HepG2 (cell line): ENCODE results near the gene PTPMT1. TPM values are rescaled to one million over a fixed set of nuclear protein-coding genes. Genes with fewer than 3 reads are reported as not detected.
A peak's percentile ranks its signal among the peaks of the same experiment; 100 is the strongest.

Experiments used
- ADNP ChIP-seq: sonication (generic); formaldehyde crosslinking; IDR thresholded peaks from 2 replicates; pipeline ENCODE4 v1.4.0; 2020; ENCODE audit warnings: missing genetic modification reagents
- ARNT2 ChIP-seq: sonication (generic); formaldehyde crosslinking; IDR thresholded peaks from 2 replicates; pipeline ENCODE4 v1.8.0; 2022; ENCODE audit warnings: mild to moderate bottlenecking, low read depth, missing genetic modification reagents, moderate library complexity
- BRD4 ChIP-seq: sonication (generic); formaldehyde crosslinking; IDR thresholded peaks from 2 replicates; pipeline ENCODE4 v1.4.0; 2020; ENCODE audit warnings: missing genetic modification reagents
- ESRRA ChIP-seq: sonication (generic); formaldehyde crosslinking; IDR thresholded peaks from 2 replicates; pipeline ENCODE4 v1.5.1; 2020; ENCODE audit warnings: mild to moderate bottlenecking, low read depth, missing genetic modification reagents
- JUNB ChIP-seq: sonication (generic); formaldehyde crosslinking; IDR thresholded peaks from 2 replicates; pipeline ENCODE4 v1.8.0; 2022; ENCODE audit warnings: missing genetic modification reagents, mild to moderate bottlenecking, borderline replicate concordance
- MAFF ChIP-seq: IDR thresholded peaks from 2 replicates; pipeline ENCODE4 v1.6.1; 2011; ENCODE audit warnings: low read depth, low read length, improper control_type of control experiment
- MED1 ChIP-seq: sonication (generic); formaldehyde crosslinking; IDR thresholded peaks from 2 replicates; pipeline ENCODE4 v1.4.0; 2020; ENCODE audit warnings: missing genetic modification reagents
- MEIS2 ChIP-seq: sonication (generic); formaldehyde crosslinking; IDR thresholded peaks from 2 replicates; pipeline ENCODE4 v1.9.0; 2021; ENCODE audit warnings: mild to moderate bottlenecking, missing genetic modification reagents
- NFKB2 ChIP-seq: sonication (generic); formaldehyde crosslinking; IDR thresholded peaks from 2 replicates; pipeline ENCODE4 v1.4.0; 2020; ENCODE audit warnings: missing genetic modification reagents, borderline replicate concordance
- NKX3-1 ChIP-seq: sonication (generic); formaldehyde crosslinking; IDR thresholded peaks from 2 replicates; pipeline ENCODE4 v1.5.0; 2020; ENCODE audit warnings: missing genetic modification reagents
- PITX1 ChIP-seq: sonication (generic); formaldehyde crosslinking; IDR thresholded peaks from 2 replicates; pipeline ENCODE4 v1.5.1; 2020; ENCODE audit warnings: mild to moderate bottlenecking, missing genetic modification reagents
- SETDB1 ChIP-seq: sonication (generic); formaldehyde crosslinking; IDR thresholded peaks from 2 replicates; pipeline ENCODE4 v1.5.1; 2020; ENCODE audit warnings: missing genetic modification reagents, mild to moderate bottlenecking, borderline replicate concordance
- SMC3 ChIP-seq: IDR thresholded peaks from 2 replicates; pipeline ENCODE4 v1.6.1; 2011; ENCODE audit warnings: low read length, improper control_type of control experiment
- SOX6 ChIP-seq, 2 experiments: fragments of 450-650 bp in 1 of 2; sonication (generic) in 1 of 2; formaldehyde crosslinking in 1 of 2; IDR thresholded peaks; 2 replicates each; pipeline versions ENCODE4 v1.4.0 to v1.6.1; 2017 to 2020; ENCODE audit warnings: antibody characterized with exemption in 1 of 2, mild to moderate bottlenecking in 1 of 2, missing genetic modification reagents in 1 of 2
- SP4 ChIP-seq: sonication (generic); formaldehyde crosslinking; IDR thresholded peaks from 2 replicates; pipeline ENCODE4 v1.8.1; 2023; ENCODE audit warnings: mild to moderate bottlenecking, missing genetic modification reagents
- ZNF24 ChIP-seq: fragments of 450-650 bp; IDR thresholded peaks from 2 replicates; pipeline ENCODE4 v1.6.1; 2017; ENCODE audit warnings: antibody characterized with exemption, mild to moderate bottlenecking
- ZNF451 ChIP-seq: sonication (generic); formaldehyde crosslinking; IDR thresholded peaks from 2 replicates; pipeline ENCODE4 v1.5.0; 2020; ENCODE audit warnings: mild to moderate bottlenecking, missing genetic modification reagents
- ZNF496 ChIP-seq: sonication (generic); formaldehyde crosslinking; IDR thresholded peaks from 2 replicates; pipeline ENCODE4 v1.8.1; 2023; ENCODE audit warnings: mild to moderate bottlenecking, moderate library complexity, missing genetic modification reagents; ENCODE audit not compliant: insufficient replicate concordance
- ZNF549 ChIP-seq: sonication (generic); formaldehyde crosslinking; IDR thresholded peaks from 2 replicates; pipeline ENCODE4 v1.5.0; 2020; ENCODE audit warnings: missing genetic modification reagents
- ZNF660 ChIP-seq: sonication (generic); formaldehyde crosslinking; IDR thresholded peaks from 2 replicates; pipeline ENCODE4 v1.5.1; 2020; ENCODE audit warnings: mild to moderate bottlenecking, low read depth, missing genetic modification reagents, borderline replicate concordance
- ZNF670 ChIP-seq: sonication (generic); formaldehyde crosslinking; IDR thresholded peaks from 2 replicates; pipeline ENCODE4 v1.8.0; 2022; ENCODE audit warnings: mild to moderate bottlenecking, missing genetic modification reagents, borderline replicate concordance
- ZNF703 ChIP-seq: sonication (generic); formaldehyde crosslinking; IDR thresholded peaks from 2 replicates; pipeline ENCODE4 v1.5.1; 2020; ENCODE audit warnings: missing genetic modification reagents, mild to moderate bottlenecking, moderate library complexity, borderline replicate concordance
- ZNF768 ChIP-seq: sonication (generic); formaldehyde crosslinking; IDR thresholded peaks from 2 replicates; pipeline ENCODE4 v1.4.0; 2020; ENCODE audit warnings: missing genetic modification reagents
- ZSCAN12 ChIP-seq: sonication (generic); formaldehyde crosslinking; IDR thresholded peaks from 2 replicates; pipeline ENCODE4 v1.9.0; 2021; ENCODE audit warnings: mild to moderate bottlenecking, missing genetic modification reagents
- ZSCAN30 ChIP-seq: sonication (generic); formaldehyde crosslinking; IDR thresholded peaks from 2 replicates; pipeline ENCODE4 v1.5.0; 2020; ENCODE audit warnings: mild to moderate bottlenecking, missing genetic modification reagents
- polyA plus RNA-seq, 8 experiments: library from polyadenylated mRNA; depleted of rRNA in 3 of 8; stranded (reverse) in 7 of 8; unstranded in 1 of 8; fragments of >200 nt; fragmentation: Illumina TruSeq in 4 of 8; extraction: Trizol in 4 of 8; gene quantifications; 2 replicates each; pipeline versions ENCODE4 v1.2.1 to v1.2.3, GENCODE V29; 2011 to 2016; ENCODE audit warnings: low read depth in 4 of 8, missing spikeins in 1 of 8, mixed read lengths in 1 of 8; ENCODE audit not compliant: insufficient read depth in 1 of 8
- total RNA-seq, 5 experiments: library from RNA; depleted of rRNA; stranded (reverse); fragments of >200 nt; fragmentation: Illumina TruSeq; extraction: Trizol; gene quantifications; 2 replicates each; pipeline ENCODE4 v1.2.3, GENCODE V29; 2016; ENCODE audit warnings: low read depth in 1 of 5
- TF ChIP-seq, protein P1 (sequence below): IDR thresholded peaks from 2 replicates; pipeline ENCODE4 v1.6.1; 2016; ENCODE audit warnings: missing biosample characterization, missing genetic modification reagents, low read depth
- TF ChIP-seq, protein P2 (sequence below): sonication (generic); formaldehyde crosslinking; IDR thresholded peaks from 2 replicates; pipeline ENCODE4 v1.5.0; 2020; ENCODE audit warnings: mild to moderate bottlenecking, missing genetic modification reagents, moderate library complexity

The PTPMT1 gene
- total and polyA plus RNA-seq, 2 of the 13 experiments (the other 11 are each of a cell fraction or from before 2014, with no cell fraction given) = 55.6 to 129 TPM

DNA sequence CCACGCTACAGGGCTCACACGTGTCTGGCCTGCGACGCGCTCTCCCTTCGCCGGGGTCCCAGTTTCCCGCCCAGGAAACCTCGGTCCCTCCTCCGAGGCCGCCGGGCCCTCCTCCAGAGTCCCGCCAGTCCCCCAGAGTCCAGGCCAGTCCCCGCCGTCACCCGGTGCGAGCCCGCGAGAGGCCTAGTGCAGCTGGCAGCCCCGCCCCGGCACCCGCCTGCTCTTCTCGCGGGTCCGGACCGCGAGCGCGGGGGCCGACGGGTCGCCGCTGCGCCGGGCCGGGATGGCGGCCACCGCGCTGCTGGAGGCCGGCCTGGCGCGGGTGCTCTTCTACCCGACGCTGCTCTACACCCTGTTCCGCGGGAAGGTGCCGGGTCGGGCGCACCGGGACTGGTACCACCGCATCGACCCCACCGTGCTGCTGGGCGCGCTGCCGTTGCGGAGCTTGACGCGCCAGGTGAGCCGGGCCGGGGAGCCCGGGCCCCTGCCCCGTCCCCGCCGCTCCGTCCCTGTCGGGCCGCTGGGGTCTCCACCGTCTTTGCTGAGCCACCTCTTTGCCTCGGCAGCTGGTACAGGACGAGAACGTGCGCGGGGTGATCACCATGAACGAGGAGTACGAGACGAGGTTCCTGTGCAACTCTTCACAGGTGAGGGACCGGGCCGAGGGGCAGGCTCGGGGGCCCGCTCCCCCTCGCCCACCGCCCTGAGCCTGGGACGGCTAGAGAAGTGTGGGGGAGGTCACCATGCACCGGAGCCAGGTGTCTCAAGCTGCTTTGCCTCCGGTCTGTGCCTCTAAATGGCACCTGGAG, at the start of gene PTPMT1 (continued):
- TF ChIP-seq, protein P1, sequence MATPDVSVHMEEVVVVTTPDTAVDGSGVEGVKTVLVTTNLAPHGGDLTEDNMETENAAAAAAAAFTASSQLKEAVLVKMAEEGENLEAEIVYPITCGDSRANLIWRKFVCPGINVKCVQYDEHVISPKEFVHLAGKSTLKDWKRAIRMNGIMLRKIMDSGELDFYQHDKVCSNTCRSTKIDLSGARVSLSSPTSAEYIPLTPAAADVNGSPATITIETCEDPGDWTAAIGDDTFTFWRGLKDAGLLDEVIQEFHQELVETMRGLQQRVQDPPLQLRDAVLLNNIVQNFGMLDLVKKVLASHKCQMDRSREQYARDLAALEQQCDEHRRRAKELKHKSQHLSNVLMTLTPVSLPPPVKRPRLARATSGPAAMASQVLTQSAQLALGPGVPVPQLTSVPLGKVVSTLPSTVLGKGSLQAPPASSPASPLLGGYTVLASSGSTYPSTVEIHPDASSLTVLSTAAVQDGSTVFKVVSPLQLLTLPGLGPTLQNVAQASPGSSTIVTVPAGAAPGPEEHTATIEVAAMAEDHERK (CRISPR knock-in tag) = no peak
- TF ChIP-seq ZSCAN30 (CRISPR knock-in tag) (no peak), ZNF24 (no peak), MEIS2 (peak; percentile 87), MAFF (no peak), PITX1 (no peak; the same call in 1 of the 2 replicates), SETDB1 (CRISPR knock-in tag) (no peak), ZNF703 (CRISPR knock-in tag) (0 out of 2 replicates have a peak, but pooled peaks have one; percentile 35), SOX6 (IDR thresholded peaks at IDR 0.05) (no peak), SOX6 (CRISPR knock-in tag; IDR thresholded peaks at IDR 0.05) (peak; percentile 37; the same call in 1 of the 2 replicates), BRD4 (CRISPR knock-in tag) (no peak; the same call in 1 of the 2 replicates), ADNP (CRISPR knock-in tag) (peak; percentile 48), SMC3 (no peak), ESRRA (CRISPR knock-in tag) (no peak), NFKB2 (CRISPR knock-in tag) (peak; percentile 80), ZNF451 (CRISPR knock-in tag) (peak; percentile 78; the same call in 1 of the 2 replicates), SP4 (peak; percentile 69), MED1 (CRISPR knock-in tag) (peak; percentile 49), ZNF660 (CRISPR knock-in tag) (no peak), ZNF496 (CRISPR knock-in tag) (no peak), JUNB (CRISPR knock-in tag) (no peak), NKX3-1 (CRISPR knock-in tag) (0 out of 2 replicates have a peak, but pooled peaks have one; percentile 30), ZNF549 (CRISPR knock-in tag) (no peak), ZSCAN12 (CRISPR knock-in tag) (peak; percentile 64; the same call in 1 of the 2 replicates), ZNF768 (no peak), ZNF670 (no peak), ARNT2 (CRISPR knock-in tag) (peak; percentile 48; the same call in 1 of the 2 replicates)
- TF ChIP-seq, protein P2, sequence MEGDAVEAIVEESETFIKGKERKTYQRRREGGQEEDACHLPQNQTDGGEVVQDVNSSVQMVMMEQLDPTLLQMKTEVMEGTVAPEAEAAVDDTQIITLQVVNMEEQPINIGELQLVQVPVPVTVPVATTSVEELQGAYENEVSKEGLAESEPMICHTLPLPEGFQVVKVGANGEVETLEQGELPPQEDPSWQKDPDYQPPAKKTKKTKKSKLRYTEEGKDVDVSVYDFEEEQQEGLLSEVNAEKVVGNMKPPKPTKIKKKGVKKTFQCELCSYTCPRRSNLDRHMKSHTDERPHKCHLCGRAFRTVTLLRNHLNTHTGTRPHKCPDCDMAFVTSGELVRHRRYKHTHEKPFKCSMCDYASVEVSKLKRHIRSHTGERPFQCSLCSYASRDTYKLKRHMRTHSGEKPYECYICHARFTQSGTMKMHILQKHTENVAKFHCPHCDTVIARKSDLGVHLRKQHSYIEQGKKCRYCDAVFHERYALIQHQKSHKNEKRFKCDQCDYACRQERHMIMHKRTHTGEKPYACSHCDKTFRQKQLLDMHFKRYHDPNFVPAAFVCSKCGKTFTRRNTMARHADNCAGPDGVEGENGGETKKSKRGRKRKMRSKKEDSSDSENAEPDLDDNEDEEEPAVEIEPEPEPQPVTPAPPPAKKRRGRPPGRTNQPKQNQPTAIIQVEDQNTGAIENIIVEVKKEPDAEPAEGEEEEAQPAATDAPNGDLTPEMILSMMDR (CRISPR knock-in tag) = no peak; the same call in 1 of the 2 replicates
